GM19397 (cell line): ENCODE measurements around the gene ERMARD.

Experiments used
- ATAC-seq: cut with Tn5 transposase; IDR thresholded peaks from one replicate; pipeline ENCODE4 v1.9.1; 2021; ENCODE audit warnings: mild to moderate bottlenecking, moderate library complexity; ENCODE audit not compliant: unreplicated experiment

ERMARD gene

GRCh38 chr6:169751242-169752073 lies at the start of gene ERMARD, which contains the start of gene DYNLT2:
TSS of gene ERMARD (plus strand) at chr6:169751622. CDS start at chr6:169751658, 36 bp downstream.
TSS of gene DYNLT2 (minus strand) at chr6:169751572. CDS start at chr6:169751458, 114 bp downstream.
- peak; percentile 97 for ATAC-seq

- ATAC-seq, result peak; percentile 94
These were observed 49.2 kb upstream of the ERMARD start, which contains the start of the genes C6orf120 and WDR27 for GRCh38 chr6:169701954-169702839. TSS of gene C6orf120 (plus strand) at chr6:169702126. CDS start at chr6:169702460, 334 bp downstream. TSS of gene WDR27 (minus strand) at chr6:169702029. CDS start at chr6:169689005, 13,024 bp downstream.

GRCh38 chr6:169702840-169703246 lies 48.6 kb upstream of the ERMARD start:
- ATAC-seq, result peak; percentile 4

GRCh38 chr6:169707772-169708171 lies 43.6 kb upstream of the ERMARD start:
- no peak for ATAC-seq

GRCh38 chr6:169709293-169709692 lies 42.1 kb upstream of the ERMARD start:
- ATAC-seq, result no peak

GRCh38 chr6:169710009-169710408 lies 41.4 kb upstream of the ERMARD start:
- no peak for ATAC-seq

- no peak for ATAC-seq
These were observed 37.2 kb upstream of the ERMARD start for GRCh38 chr6:169714178-169714577.

- ATAC-seq, result no peak
These were observed 36.8 kb upstream of the ERMARD start for GRCh38 chr6:169714595-169714994.

- no peak for ATAC-seq
These were observed 32.3 kb upstream of the ERMARD start for GRCh38 chr6:169719117-169719516.

- no peak for ATAC-seq
These were observed 31.1 kb upstream of the ERMARD start for GRCh38 chr6:169720207-169720855.

- ATAC-seq, result no peak
These were observed 28.8 kb upstream of the ERMARD start for GRCh38 chr6:169722362-169723199.

- ATAC-seq, result peak; percentile 36
These were observed 28.1 kb upstream of the ERMARD start for GRCh38 chr6:169723200-169723909.

GRCh38 chr6:169723991-169724493 lies 27.4 kb upstream of the ERMARD start:
- ATAC-seq, result peak; percentile 38

GRCh38 chr6:169724494-169725124 lies 26.8 kb upstream of the ERMARD start, which contains the start of gene PHF10:
TSS of gene PHF10 (minus strand) at chr6:169724500. CDS start at chr6:169723931, 569 bp downstream.
- ATAC-seq, result peak; percentile 58

GRCh38 chr6:169725125-169726048 lies 26.0 kb upstream of the ERMARD start:
- no peak for ATAC-seq

- ATAC-seq, result no peak
These were observed 25.4 kb upstream of the ERMARD start for GRCh38 chr6:169726049-169726400.

- no peak for ATAC-seq
These were observed 24.5 kb upstream of the ERMARD start for GRCh38 chr6:169726963-169727362.

- no peak for ATAC-seq
These were observed 21.5 kb upstream of the ERMARD start for GRCh38 chr6:169729961-169730360.
